BE2C (cell line): ENCODE measurements around the gene CREB3L1.

ENCODE experiments used
- DNase-seq: peaks from one replicate; pipeline ENCODE4 v3.0.0-alpha.2; 2020
- H3K27me3 ChIP-seq: fragments of 250-450 bp; sonication (Bioruptor Pico); 2 replicates; pipeline ENCODE4 v1.5.1; 2020; ENCODE audit warnings: mild to moderate bottlenecking
- H3K36me3 ChIP-seq: fragments of 250-450 bp; sonication (Bioruptor Pico); 2 replicates; pipeline ENCODE4 v1.5.1; 2020; ENCODE audit warnings: mild to moderate bottlenecking
- H3K4me1 ChIP-seq: fragments of 250-450 bp; sonication (Bioruptor Pico); 2 replicates; pipeline ENCODE4 v1.5.1; 2020
- H3K4me3 ChIP-seq: 2 replicates; pipeline ENCODE4 v1.5.1; 2011; ENCODE audit warnings: low read depth, low read length
- H3K9me3 ChIP-seq: fragments of 250-450 bp; sonication (Bioruptor Pico); 2 replicates; pipeline ENCODE4 v1.5.1; 2020
- TF ChIP-seq, protein P1 (sequence below): IDR thresholded peaks from 2 replicates; pipeline ENCODE4 v1.5.1; 2012; ENCODE audit warnings: mild to moderate bottlenecking, low read depth, low read length

CREB3L1 gene

DNA sequence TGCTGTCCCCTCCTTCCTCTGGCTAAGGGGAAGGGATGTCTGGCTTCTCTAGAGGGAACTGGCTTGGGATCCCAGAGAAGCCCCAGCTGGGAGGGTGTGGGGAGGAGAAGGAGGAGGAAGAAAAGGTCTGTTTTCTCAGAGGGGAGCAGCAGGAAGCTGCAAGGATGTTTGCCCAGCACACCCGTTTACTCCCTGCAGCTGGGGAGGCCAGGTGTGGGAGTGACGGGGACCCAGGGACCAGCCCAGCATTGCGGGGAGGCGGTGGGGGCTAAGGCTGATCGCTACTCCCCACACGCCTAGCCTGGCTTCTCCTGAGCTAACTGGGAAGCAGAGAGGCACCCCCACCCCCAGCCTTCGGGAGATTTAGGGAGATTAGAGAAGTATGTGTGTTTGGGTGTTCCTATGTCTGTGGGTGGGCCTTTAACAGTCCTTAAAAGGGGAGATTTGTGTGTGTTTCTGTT is 3.9 kb downstream of the CREB3L1 start:
- Histone ChIP-seq H3K36me3 (no peaks in the 10 kb centered on the region), H3K27me3 (no peaks in the 10 kb centered on the region; the same call in 1 of the 2 replicates), H3K4me3 (no peak overlapping the region), H3K4me1 (no peaks in the 10 kb centered on the region), H3K9me3 (no peaks in the 10 kb centered on the region)
- TF ChIP-seq, protein P1, sequence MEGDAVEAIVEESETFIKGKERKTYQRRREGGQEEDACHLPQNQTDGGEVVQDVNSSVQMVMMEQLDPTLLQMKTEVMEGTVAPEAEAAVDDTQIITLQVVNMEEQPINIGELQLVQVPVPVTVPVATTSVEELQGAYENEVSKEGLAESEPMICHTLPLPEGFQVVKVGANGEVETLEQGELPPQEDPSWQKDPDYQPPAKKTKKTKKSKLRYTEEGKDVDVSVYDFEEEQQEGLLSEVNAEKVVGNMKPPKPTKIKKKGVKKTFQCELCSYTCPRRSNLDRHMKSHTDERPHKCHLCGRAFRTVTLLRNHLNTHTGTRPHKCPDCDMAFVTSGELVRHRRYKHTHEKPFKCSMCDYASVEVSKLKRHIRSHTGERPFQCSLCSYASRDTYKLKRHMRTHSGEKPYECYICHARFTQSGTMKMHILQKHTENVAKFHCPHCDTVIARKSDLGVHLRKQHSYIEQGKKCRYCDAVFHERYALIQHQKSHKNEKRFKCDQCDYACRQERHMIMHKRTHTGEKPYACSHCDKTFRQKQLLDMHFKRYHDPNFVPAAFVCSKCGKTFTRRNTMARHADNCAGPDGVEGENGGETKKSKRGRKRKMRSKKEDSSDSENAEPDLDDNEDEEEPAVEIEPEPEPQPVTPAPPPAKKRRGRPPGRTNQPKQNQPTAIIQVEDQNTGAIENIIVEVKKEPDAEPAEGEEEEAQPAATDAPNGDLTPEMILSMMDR = no peak
- DNase-seq = no peak

DNA sequence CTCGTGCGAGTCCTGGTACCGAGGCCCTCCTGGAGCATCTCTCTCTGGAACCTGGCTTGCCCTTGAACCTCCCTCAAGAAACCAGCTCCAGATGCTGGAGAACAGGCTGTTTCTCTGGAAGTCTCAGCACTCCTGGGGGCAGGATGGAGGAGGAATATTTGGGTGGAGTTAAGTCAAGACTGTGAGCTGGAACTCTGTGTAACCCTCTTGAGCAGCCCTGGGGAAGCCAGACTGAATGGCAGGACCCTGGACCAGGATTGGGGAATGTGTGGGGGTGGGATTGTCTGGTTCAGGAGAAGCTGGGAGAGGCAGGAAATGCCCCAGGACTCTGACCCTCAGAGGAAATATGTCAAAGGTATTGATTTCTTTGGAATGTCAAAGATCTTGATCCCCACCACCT is 7.7 kb downstream of the CREB3L1 start:
- TF ChIP-seq, protein P1 = no peak
- Histone ChIP-seq H3K27me3 (no peaks in the 10 kb centered on the region), H3K36me3 (no peaks in the 10 kb centered on the region), H3K4me1 (no peaks in the 10 kb centered on the region), H3K9me3 (no peaks in the 10 kb centered on the region), H3K4me3 (no peak overlapping the region)
- DNase-seq = no peak

DNA sequence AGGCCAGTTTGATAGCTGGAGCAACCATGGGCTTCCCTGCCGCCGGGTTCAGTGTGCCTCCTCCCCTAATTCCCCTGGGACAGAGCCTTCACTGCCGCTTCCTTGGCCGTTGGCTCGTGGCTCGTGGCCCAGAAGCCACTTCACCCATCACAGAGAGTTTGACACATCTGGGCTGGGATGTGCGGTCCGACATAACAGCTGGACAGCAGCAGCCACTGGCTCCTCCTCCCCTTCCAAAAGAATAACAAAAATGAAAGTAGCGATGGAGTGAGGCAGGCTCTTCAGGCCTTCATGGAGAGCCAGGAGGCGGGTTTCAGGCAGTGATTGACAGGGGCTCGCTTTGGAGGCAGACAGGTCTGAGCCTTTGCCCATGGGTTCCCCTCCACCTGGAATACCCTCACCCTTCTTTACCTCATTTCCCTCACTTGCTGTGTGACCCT is 8.2 kb downstream of the CREB3L1 start:
- no peak overlapping the region for H3K4me3 ChIP-seq

DNA sequence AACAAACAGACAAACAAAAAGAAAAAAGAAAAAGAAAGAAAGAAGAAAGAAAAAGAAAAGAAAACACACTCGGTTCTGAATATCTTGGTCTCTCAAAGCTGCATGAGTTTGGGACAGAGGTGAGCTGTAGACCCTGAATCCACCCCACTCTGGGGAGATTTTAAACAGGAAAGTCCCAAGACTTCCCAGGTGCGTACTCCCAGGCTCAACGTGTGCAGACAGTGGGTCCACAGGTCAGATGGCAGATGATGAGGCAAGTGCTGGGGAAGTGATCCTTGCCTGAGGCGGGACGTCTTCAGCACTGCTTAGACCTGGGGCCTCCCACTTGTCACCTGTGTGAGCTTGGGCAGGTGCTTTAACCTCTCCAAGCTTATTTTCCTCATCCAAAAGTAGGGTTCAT is 9.3 kb downstream of the CREB3L1 start:
- no peak overlapping the region for H3K4me3 ChIP-seq
- H3K36me3 ChIP-seq = no peaks in the 10 kb centered on the region
- H3K27me3 ChIP-seq = no peaks in the 10 kb centered on the region
- H3K9me3 ChIP-seq = no peaks in the 10 kb centered on the region
- TF ChIP-seq, protein P1 = no peak
- H3K4me1 ChIP-seq = no peaks in the 10 kb centered on the region
- no peak for DNase-seq

More for the DNA sequence above, 8.2 kb downstream of the CREB3L1 start:
- H3K9me3 ChIP-seq = no peaks in the 10 kb centered on the region
- DNase-seq = no peak
- TF ChIP-seq, protein P1 = no peak
- no peaks in the 10 kb centered on the region for H3K36me3 ChIP-seq
- H3K27me3 ChIP-seq = no peaks in the 10 kb centered on the region
- H3K4me1 ChIP-seq = no peaks in the 10 kb centered on the region

DNA sequence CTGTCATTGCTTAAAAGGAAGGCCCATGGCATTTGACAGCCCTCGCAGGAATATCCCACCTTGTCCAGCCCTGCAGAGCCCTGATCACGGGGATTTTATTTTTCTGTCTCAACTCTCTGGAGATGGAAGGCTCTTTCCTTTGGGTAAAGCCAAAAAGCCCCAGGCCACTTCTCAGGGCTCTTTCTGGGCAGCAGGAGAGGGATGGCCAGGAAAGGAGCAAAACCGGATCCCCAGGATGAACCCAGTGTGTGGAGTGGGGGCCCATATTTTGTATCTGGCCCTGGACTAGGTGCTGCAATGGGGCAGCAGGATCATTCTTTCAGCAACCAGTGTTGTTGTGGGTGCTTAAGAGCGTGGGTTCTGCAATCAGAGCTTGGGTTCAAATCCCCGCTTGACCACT is 11.0 kb downstream of the CREB3L1 start:
- Histone ChIP-seq H3K9me3 (no peaks in the 10 kb centered on the region), H3K4me1 (no peaks in the 10 kb centered on the region), H3K4me3 (no peak overlapping the region), H3K36me3 (no peaks in the 10 kb centered on the region), H3K27me3 (no peaks in the 10 kb centered on the region)
- TF ChIP-seq, protein P1 = no peak
- no peak for DNase-seq

DNA sequence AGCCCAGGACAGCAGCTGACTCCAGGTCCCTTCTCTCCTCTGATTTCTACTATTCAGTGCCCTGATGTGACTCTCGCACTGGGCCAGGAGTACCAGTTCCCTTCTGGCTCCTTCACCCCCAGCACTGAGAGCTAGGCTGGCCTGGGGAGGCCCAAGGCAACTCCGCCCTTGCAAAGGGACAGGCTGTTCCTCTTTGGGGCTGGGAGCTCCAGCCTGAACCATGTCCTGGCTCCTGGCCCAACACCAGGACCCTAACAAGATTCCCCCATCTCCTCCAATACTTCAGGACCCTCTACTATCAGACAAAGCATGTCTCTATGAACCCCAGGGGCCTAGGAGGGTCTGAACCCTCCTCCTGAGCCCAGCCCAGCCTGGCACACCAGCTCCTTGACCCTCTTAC is 12.5 kb downstream of the CREB3L1 start:
- Histone ChIP-seq H3K4me3 (no peak overlapping the region), H3K4me1 (no peaks in the 10 kb centered on the region)

More for the DNA sequence above, 12.5 kb downstream of the CREB3L1 start:
- H3K9me3 ChIP-seq = no peaks in the 10 kb centered on the region
- no peak for DNase-seq
- TF ChIP-seq, protein P1 = no peak
- no peaks in the 10 kb centered on the region for H3K36me3 ChIP-seq
- no peaks in the 10 kb centered on the region for H3K27me3 ChIP-seq
